D721Med (cell line): ENCODE results near the gene DRG2.

Experiments used
- DNase-seq: peaks from one replicate; pipeline ENCODE4 v3.0.0; 2011; ENCODE audit warnings: low spot score; ENCODE audit not compliant: insufficient read length
- FAIRE-seq: peaks from 2 replicates; lab custom pipeline; 2011; peaks lifted over from hg19 to GRCh38; lab: Jason Lieb, UNC
- CTCF ChIP-seq: IDR thresholded peaks from 2 replicates; pipeline ENCODE4 v1.5.1; 2012; ENCODE audit warnings: mild to moderate bottlenecking, control low read depth; ENCODE audit not compliant: insufficient read depth; ENCODE audit errors: missing control alignments

The DRG2 gene

GRCh38 chr17:18138065-18138749 is 50.5 kb downstream of the DRG2 start:
- FAIRE-seq = no peak
- no peak for DNase-seq
- no peak for TF ChIP-seq CTCF

GRCh38 chr17:18139092-18139491 is 51.3 kb downstream of the DRG2 start:
- TF ChIP-seq CTCF = no peak
- FAIRE-seq (no peak), DNase-seq (no peak)

- no peak for FAIRE-seq
- no peak for TF ChIP-seq CTCF
- DNase-seq = no peak
Observed at GRCh38 chr17:18139498-18139897, 51.8 kb downstream of the DRG2 start.

GRCh38 chr17:18139949-18140348 is 52.2 kb downstream of the DRG2 start:
- no peak for DNase-seq
- no peak for TF ChIP-seq CTCF
- FAIRE-seq = no peak

GRCh38 chr17:18140648-18141047 is 52.9 kb downstream of the DRG2 start:
- FAIRE-seq = no peak
- no peak for DNase-seq
- no peak for TF ChIP-seq CTCF

GRCh38 chr17:18141210-18141803 is 53.6 kb downstream of the DRG2 start:
- FAIRE-seq (peak; percentile 70), DNase-seq (no peak)
- peak; percentile 45 for TF ChIP-seq CTCF

- no peak for TF ChIP-seq CTCF
- FAIRE-seq = no peak
- DNase-seq = no peak
Observed at GRCh38 chr17:18142417-18142816, 54.7 kb downstream of the DRG2 start.
